Activated T-cell treated with anti-CD3 and anti-CD28 coated beads, Interleukin-2, amount 50 U/mL, for 24 hours (primary cell): ENCODE measurements around the gene RUNX1.

Experiments used
- DNase-seq: peaks from one replicate; pipeline ENCODE4 v3.0.0-alpha.2; 2020
- H3K27ac Mint-ChIP-seq: 2 replicates; pipeline ENCODE4 v1.8.0; 2020; ENCODE audit warnings: mild to moderate bottlenecking, mixed read lengths
- H3K27me3 Mint-ChIP-seq: 2 replicates; pipeline ENCODE4 v1.8.0; 2020; ENCODE audit warnings: mixed read lengths
- H3K36me3 Mint-ChIP-seq: 2 replicates; pipeline ENCODE4 v1.8.0; 2020; ENCODE audit warnings: low read depth, mixed read lengths
- H3K4me1 Mint-ChIP-seq: 2 replicates; pipeline ENCODE4 v1.8.0; 2020; ENCODE audit warnings: low read depth, mixed read lengths
- H3K4me3 Mint-ChIP-seq: 2 replicates; pipeline ENCODE4 v1.8.0; 2020; ENCODE audit warnings: mild to moderate bottlenecking, moderate library complexity, mixed read lengths
- H3K9me3 Mint-ChIP-seq: 2 replicates; pipeline ENCODE4 v1.8.0; 2020; ENCODE audit warnings: mixed read lengths

The RUNX1 gene

GRCh38 chr21:34991366-34991957, 57.6 kb downstream of the RUNX1 start:
- Mint-ChIP-seq H3K36me3 (peaks cover 12% of the 10 kb centered on the region), H3K27me3 (no peaks in the 10 kb centered on the region), H3K4me1 (peaks cover 79% of the 10 kb centered on the region), H3K9me3 (no peaks in the 10 kb centered on the region), H3K27ac (peak overlapping the region; percentile 71), H3K4me3 (no peak overlapping the region)
- DNase-seq: no peak

DNA sequence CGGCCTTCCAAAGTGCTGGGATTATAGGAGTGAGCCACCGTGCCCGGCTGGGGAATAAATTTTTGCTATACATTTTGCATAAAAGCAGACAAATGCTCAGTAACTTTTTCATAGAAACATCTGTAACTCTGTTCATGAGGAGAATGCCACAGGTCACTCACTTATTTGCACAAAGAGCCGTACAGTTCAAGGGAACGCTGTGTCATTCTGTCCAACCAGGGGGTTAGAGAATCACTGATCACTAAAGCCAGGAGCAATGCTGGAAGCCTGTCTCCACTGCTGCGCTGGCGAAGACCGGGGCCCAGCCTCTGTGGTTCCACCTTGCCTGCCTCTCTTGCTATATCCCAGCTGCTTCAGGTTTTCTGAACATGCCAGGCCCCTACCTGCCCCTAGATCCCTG, 58.3 kb downstream of the RUNX1 start:
- Mint-ChIP-seq H3K4me1 (peaks cover 79% of the 10 kb centered on the region), H3K36me3 (peaks cover 16% of the 10 kb centered on the region), H3K9me3 (no peaks in the 10 kb centered on the region), H3K4me3 (no peak overlapping the region), H3K27ac (peak overlapping the region; percentile 97), H3K27me3 (no peaks in the 10 kb centered on the region)
- no peak for DNase-seq

GRCh38 chr21:34989337-34990151, 59.6 kb downstream of the RUNX1 start:
- H3K27me3 Mint-ChIP-seq: no peaks in the 10 kb centered on the region
- peak overlapping the region; percentile 39 for H3K4me3 Mint-ChIP-seq
- peak; percentile 74 for DNase-seq
- peaks cover 75% of the 10 kb centered on the region for H3K4me1 Mint-ChIP-seq
- H3K9me3 Mint-ChIP-seq: no peaks in the 10 kb centered on the region
- H3K36me3 Mint-ChIP-seq: peaks cover 17% of the 10 kb centered on the region
- H3K27ac Mint-ChIP-seq: peak overlapping the region; percentile 97

DNA sequence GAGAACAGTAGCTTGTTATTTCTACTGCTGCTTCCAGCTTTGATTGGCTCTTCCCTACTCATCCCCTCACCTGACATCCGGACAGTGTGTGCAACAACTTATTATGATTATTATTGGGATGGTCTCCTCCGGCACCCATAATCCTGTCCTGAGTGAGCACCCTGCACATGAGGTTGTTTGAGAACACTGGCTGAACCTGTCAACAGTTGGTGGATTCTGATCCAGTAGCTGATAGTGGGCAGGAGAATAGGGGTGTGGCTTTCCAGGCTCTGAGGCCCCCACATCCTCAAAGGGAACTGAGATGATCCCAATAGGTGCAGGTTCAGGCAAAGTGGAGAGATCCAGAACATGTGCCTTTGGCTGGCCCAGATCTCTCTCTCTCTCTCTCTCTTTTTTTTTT, 60.5 kb downstream of the RUNX1 start:
- DNase-seq: no peak
- peak overlapping the region; percentile 97 for H3K27ac Mint-ChIP-seq
- no peaks in the 10 kb centered on the region for H3K9me3 Mint-ChIP-seq
- peak overlapping the region; percentile 30 for H3K4me3 Mint-ChIP-seq
- no peaks in the 10 kb centered on the region for H3K27me3 Mint-ChIP-seq
- H3K4me1 Mint-ChIP-seq: peaks cover 84% of the 10 kb centered on the region
- H3K36me3 Mint-ChIP-seq: peaks cover 19% of the 10 kb centered on the region

DNA sequence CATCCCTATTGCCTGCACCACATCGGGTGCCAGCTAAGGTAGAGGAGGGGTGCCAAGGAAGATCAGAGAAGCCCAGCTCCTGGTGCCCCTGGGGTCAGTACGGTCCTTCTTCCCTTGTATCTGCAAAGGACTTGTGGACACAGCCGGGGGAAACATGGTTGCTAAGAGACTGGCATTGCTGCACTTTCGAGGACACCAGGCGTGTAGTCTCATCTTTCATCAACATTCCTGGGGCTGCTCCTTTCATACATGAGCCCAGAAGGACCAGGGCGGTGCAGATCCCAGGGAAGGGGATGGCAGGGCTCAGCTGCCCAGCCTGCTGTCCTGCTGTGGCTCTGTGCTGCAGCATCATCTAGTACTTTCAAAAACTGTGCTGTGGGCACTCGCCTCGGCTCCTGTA, 61.0 kb downstream of the RUNX1 start:
- H3K4me3 Mint-ChIP-seq: peak overlapping the region; percentile 73
- peaks cover 19% of the 10 kb centered on the region for H3K36me3 Mint-ChIP-seq
- no peaks in the 10 kb centered on the region for H3K27me3 Mint-ChIP-seq
- H3K27ac Mint-ChIP-seq: peak overlapping the region; percentile 97
- H3K4me1 Mint-ChIP-seq: peaks cover 89% of the 10 kb centered on the region
- no peaks in the 10 kb centered on the region for H3K9me3 Mint-ChIP-seq
- no peak for DNase-seq

DNA sequence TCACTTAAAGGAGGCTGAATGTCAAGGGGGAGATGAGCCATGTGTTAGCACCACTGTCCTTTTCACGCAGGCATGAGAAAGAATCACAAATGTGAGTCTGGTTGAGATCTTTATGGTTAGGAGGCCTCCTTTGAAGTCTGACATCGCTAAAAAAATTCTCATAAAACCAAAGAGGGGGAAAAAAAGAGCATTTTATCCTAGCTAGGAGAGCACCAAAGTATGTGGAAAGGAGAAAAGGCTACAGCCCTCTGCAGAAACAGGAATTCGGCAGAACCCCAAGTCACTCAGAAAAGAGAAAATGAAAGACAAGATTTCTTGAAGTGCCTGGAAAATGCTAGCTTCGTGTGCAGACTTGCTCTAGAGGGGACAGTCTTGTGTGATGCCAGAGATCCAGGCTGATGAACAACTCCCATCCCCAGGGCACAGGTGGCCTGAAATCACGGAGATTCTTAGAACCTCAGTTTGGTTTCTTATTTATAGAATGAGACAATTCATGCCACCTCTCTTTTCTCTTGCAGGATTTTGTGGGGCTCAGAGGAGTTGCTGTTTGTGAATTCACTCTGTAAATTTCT, 61.5 kb downstream of the RUNX1 start:
- Mint-ChIP-seq H3K27me3 (no peaks in the 10 kb centered on the region), H3K27ac (peak overlapping the region; percentile 97), H3K9me3 (no peaks in the 10 kb centered on the region), H3K36me3 (peaks cover 19% of the 10 kb centered on the region), H3K4me3 (peak overlapping the region; percentile 73), H3K4me1 (peaks cover 95% of the 10 kb centered on the region)
- DNase-seq: no peak

DNA sequence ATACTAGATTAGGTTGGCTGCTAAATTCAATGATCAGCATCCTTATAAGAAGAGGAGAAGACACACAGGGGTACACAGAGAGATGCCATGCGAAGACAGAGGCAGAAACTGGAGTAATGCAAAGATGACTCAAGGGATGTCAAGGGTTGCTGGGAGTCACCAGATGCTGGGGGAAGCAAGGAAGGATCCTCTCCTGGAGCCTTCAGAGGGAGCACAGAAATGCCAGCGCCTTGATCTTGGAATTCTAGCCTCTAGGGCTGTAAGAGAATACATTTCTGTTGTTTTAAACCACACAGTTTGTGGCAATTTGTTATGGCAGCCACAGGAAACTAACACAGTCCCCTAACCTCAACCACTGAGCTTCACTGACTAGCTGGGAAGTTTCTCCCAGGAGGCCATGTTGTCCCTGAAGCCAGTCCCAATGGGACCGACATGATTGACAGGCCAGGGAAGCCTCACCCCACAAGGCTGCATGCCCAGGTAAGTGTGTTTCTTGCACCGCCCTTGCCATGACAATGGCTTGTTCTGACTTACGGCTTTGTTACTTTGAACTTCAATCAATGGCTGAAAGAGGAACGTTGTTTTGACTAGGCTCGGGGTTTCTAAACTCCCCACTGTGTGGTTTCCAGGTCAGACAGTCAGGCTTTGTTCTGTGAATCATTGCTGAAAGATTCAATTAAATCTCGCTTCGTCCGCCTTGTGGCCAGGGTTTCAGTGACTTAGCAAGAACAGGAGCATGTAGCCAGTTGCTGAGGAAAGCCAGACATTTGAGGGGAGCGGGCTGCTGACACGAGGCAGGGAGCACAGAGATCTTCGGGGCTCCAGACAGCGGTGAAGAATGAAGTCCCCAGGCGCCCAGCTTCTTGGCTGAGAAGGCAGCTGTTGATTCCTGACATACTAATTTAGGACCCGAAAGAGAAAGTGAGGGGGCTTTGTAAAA, 62.3 kb downstream of the RUNX1 start:
- Mint-ChIP-seq H3K9me3 (no peaks in the 10 kb centered on the region), H3K4me3 (peak overlapping the region; percentile 73), H3K27ac (peak overlapping the region; percentile 97), H3K27me3 (no peaks in the 10 kb centered on the region), H3K36me3 (peaks cover 22% of the 10 kb centered on the region), H3K4me1 (peaks cover 95% of the 10 kb centered on the region)
- DNase-seq: peak; percentile 84

GRCh38 chr21:34984356-34985058, 64.6 kb downstream of the RUNX1 start:
- peak overlapping the region; percentile 97 for H3K27ac Mint-ChIP-seq
- H3K4me1 Mint-ChIP-seq: peaks cover 94% of the 10 kb centered on the region
- peak overlapping the region; percentile 58 for H3K4me3 Mint-ChIP-seq

DNA sequence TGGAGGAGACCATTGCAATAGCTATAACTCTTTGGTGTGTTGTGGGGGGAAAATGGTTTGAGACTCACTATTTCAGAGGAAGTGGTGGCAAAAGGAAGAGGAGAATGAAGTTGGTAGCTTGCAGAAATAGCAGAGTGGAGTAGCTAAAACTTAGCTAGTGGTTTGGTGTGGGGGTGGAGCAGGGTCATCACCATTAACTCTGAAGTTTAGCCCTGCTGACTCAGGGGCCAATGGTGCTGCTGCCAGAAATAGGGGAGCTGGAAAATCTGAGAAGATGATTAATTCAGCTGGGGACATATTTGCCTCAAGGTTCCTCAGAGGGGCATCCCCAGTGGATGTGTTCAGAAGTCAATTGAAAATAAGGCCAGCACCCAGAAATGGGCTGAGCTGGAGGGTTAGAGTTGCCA, 65.4 kb downstream of the RUNX1 start:
- peak overlapping the region; percentile 58 for H3K4me3 Mint-ChIP-seq
- DNase-seq: peak; percentile 72
- H3K9me3 Mint-ChIP-seq: no peaks in the 10 kb centered on the region
- H3K27ac Mint-ChIP-seq: peak overlapping the region; percentile 97
- H3K27me3 Mint-ChIP-seq: no peaks in the 10 kb centered on the region
- H3K4me1 Mint-ChIP-seq: peaks cover 94% of the 10 kb centered on the region
- H3K36me3 Mint-ChIP-seq: peaks cover 32% of the 10 kb centered on the region

More at GRCh38 chr21:34984356-34985058, 64.6 kb downstream of the RUNX1 start:
- no peaks in the 10 kb centered on the region for H3K27me3 Mint-ChIP-seq
- no peak for DNase-seq
- H3K36me3 Mint-ChIP-seq: peaks cover 30% of the 10 kb centered on the region
- no peaks in the 10 kb centered on the region for H3K9me3 Mint-ChIP-seq

GRCh38 chr21:34981791-34982190, 67.3 kb downstream of the RUNX1 start:
- Mint-ChIP-seq H3K4me3 (no peak overlapping the region), H3K9me3 (no peaks in the 10 kb centered on the region), H3K36me3 (peaks cover 36% of the 10 kb centered on the region), H3K4me1 (peaks cover 88% of the 10 kb centered on the region), H3K27ac (peak overlapping the region; percentile 88), H3K27me3 (no peaks in the 10 kb centered on the region)
- DNase-seq: no peak

- DNase-seq: no peak
- Mint-ChIP-seq H3K4me3 (no peak overlapping the region), H3K36me3 (peaks cover 38% of the 10 kb centered on the region), H3K9me3 (no peaks in the 10 kb centered on the region), H3K27ac (peak overlapping the region; percentile 7), H3K27me3 (no peaks in the 10 kb centered on the region), H3K4me1 (peaks cover 86% of the 10 kb centered on the region)
Measured at GRCh38 chr21:34980423-34981115, 68.5 kb downstream of the RUNX1 start.

- Mint-ChIP-seq H3K27ac (peak overlapping the region; percentile 62), H3K9me3 (no peaks in the 10 kb centered on the region)
Measured at GRCh38 chr21:34979383-34979782, 69.7 kb downstream of the RUNX1 start.

GRCh38 chr21:34977333-34977732, 71.8 kb downstream of the RUNX1 start:
- Mint-ChIP-seq H3K9me3 (no peaks in the 10 kb centered on the region), H3K27ac (no peak overlapping the region), H3K4me1 (peaks cover 88% of the 10 kb centered on the region), H3K27me3 (no peaks in the 10 kb centered on the region), H3K4me3 (no peak overlapping the region), H3K36me3 (peaks cover 38% of the 10 kb centered on the region)
- no peak for DNase-seq

More at GRCh38 chr21:34979383-34979782, 69.7 kb downstream of the RUNX1 start:
- H3K36me3 Mint-ChIP-seq: peaks cover 37% of the 10 kb centered on the region
- no peak for DNase-seq
- no peak overlapping the region for H3K4me3 Mint-ChIP-seq
- H3K27me3 Mint-ChIP-seq: no peaks in the 10 kb centered on the region
- H3K4me1 Mint-ChIP-seq: peaks cover 87% of the 10 kb centered on the region
